GM21529 (cell line): ENCODE measurements around the gene NKPD1.

Source experiments
- ATAC-seq: cut with Tn5 transposase; IDR thresholded peaks from one replicate; pipeline ENCODE4 v1.9.1; 2021; ENCODE audit not compliant: unreplicated experiment

NKPD1 gene

DNA sequence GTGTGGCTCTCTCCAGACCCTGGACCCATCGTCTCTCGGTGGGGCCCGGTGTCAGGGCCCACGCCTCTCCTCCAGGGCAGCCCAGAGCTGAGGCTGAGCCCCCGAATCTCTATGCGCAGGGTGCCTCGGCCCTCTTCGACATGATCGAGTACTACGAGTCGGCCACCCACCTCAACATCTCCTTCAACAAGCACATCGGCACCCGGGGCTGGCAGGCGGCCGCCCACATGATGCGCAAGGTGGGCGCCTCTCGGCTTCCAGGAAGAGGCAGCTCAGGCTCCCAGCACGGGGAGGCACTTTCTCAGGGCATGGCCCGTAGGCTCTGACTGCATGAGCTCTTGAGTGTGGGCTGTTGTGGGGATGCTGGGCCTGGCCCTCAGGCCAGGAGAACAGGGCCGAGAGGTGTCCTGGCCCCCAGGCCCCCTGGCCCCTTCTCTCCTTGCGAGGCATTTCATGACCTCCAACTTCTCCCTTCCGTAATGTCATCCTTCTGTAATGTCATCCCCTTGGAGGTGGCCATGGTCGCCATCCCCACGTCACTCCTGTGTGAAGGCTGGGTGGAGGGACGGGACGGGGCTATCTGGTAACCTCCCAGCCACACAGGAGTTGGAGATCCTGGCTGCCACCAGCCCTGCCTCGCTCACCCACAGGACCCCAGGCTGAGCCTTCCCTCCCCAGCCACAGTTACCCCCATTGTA, 19.4 kb downstream of the NKPD1 start:
- ATAC-seq: no peak

GRCh38 chr19:45140533-45140932, 20.2 kb downstream of the NKPD1 start:
- no peak for ATAC-seq

GRCh38 chr19:45140144-45140503, 20.7 kb downstream of the NKPD1 start:
- ATAC-seq: no peak

GRCh38 chr19:45139286-45140143, 21.3 kb downstream of the NKPD1 start:
- no peak for ATAC-seq

DNA sequence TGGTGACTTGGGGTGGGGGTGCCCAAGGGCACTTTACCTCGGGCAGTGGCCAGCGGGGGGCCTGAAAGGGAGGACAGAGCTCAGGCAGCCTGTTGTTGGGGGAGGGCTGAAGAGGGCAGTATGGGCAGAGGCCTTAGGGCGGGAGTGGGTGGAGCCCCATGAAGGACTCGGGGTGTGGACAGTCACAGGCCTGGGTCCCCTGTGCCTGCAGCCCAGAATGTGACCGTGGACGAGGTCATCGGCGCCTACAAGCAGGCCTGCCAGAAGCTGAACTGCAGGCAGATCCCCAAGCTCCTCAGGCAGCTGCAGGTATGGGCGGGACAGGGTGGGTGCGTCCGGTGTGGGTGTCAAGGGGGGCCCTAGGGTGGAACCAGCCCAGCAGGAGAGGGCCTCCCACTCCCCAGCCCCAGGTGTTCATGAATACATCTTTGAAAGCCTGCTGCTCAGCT, 22.5 kb downstream of the NKPD1 start:
- no peak for ATAC-seq

GRCh38 chr19:45137179-45137761, 23.5 kb downstream of the NKPD1 start:
- ATAC-seq: peak; percentile 74

DNA sequence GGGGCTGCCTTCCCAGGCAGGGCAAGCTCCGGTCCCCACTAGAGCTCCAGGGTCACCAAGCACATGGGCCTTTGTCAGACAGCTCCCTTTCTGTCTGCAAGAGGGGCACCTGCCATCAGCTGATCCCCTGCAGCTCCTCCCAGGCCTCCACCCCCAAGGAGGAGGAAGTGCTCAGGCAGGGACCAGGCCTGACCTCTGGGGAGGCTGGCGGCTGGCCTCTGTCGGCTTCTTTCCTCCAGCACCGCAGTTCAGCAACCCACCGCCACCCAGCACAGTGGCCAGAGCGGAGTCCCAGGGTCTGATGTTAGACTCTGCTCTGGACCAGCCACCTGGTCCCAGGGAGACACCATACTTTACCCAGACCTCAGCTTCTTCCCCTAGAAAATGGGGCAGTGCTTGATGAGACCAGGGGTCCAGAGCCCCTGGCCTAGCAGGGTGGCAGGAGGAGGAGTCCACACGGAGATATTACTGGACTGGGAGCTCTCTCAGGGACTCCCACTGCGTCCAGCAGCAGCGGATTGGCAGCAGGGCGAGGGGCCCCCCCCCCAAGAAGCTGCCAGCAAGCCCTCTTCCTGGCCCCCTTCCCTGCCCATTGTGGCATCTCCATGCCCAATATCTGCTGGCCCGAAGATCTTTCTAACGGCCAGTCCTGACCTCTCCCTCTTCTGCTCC, 24.1 kb downstream of the NKPD1 start:
- no peak for ATAC-seq

DNA sequence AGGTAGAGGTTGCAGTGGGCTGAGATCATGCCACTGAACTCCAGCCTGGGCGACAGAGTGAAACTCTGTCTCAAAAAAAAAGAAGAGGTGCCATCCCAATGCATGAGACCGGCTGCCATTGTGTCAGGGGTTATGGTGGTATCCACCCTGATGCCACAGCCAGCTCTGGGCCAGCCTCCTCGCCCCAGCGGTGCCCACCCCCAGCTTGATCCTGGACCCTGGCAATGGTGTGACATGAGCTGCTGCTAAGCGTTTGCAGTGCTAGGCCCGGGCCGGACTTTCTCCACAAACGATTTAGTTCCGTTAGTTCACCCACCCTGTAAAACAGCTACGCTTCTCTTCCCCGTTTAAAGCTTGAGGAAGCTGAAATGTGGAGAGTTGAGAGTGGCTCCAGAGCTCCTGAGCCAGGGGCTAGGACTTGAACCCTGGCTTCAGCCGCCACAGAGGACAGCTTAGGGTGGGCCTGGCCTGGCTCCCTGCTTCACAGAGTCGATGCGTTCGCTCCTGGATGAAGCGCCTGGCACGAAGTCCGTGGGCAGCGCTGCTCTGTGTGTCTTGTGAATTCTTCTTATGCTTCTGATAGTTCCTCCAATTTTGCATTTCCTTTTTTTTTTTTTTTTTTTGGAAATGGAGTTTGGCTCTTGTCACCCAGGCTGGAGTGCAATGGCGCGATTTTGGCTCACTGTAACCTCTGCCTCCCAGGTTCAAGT, 25.5 kb downstream of the NKPD1 start:
- no peak for ATAC-seq

- no peak for ATAC-seq
These were observed 27.1 kb downstream of the NKPD1 start for GRCh38 chr19:45133661-45134060.

DNA sequence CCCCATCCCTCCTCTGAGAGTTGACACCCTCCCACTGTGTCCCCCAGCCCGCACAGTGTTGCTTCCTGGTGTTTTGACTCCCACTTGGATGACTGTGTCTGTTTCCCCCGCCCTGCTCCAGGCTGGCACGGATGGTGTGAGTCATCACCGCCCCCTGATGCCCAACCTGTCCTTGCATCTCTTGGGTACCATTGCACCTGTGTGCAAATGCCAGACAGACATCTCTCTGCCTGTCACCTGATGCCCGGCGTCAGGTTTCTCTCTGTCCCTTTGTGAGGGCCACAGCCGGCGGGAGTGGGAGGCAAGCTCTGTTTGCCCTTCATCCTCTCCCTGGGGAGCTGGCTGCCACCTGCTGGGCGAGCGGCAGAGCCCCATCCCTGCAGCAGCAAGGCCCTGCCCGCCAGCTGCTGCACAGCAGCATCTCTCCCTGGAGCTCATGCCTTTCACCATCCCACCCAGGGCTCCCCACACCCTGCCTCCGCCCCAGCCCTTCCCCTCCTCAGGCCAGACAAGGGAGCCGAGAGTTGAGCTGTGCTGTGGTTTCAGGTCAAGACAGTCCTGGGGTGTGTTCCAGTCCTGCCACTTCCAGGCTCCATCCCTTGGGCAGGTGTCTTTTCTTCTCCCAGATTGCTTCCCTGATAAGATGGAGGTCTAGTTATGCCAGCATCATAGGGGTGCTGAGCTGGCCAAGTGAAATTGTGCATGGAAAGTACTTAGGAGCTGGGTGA, 29.7 kb downstream of the NKPD1 start:
- no peak for ATAC-seq

DNA sequence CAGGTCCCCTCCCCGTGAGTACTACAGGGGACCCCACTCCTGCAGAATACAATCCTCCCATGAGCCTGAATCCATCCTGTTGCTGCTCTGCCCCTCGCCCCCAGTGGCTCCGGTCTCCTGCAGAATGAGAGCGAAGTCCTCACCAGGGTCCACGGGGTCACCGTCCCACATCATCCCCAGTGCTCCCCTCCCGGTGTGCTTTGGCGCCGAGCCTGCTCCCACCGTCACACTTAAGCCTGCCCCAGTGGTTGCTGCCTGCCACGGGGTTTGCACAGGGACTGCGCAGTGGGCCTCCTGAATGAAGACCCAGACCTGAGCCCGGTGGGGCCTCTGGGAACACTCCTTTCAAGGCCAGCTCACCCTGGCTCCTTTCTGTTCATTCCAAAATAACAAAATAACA, 30.5 kb downstream of the NKPD1 start:
- ATAC-seq: no peak

- ATAC-seq: no peak
These were observed 32.0 kb downstream of the NKPD1 start for GRCh38 chr19:45128806-45129205.

DNA sequence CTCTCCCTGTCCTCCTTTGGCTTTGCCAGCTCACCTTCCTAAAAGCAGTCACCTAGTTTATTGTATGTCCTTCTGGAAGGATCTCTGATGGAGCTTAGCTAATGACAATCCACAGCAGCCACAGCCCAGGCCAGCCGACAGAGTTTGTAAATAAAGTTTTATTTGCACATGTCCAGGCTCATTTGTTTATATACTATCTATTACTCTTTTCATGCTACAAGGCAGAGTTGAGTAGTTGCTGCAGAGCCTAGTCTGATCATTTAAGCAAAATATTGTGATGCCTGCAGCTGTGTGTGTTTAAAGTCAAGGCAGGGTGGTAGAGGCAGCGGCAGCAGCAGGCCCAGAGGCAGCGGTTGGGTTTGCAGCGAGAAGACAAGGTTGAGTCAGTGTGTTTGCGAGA, 32.6 kb downstream of the NKPD1 start:
- ATAC-seq: no peak

DNA sequence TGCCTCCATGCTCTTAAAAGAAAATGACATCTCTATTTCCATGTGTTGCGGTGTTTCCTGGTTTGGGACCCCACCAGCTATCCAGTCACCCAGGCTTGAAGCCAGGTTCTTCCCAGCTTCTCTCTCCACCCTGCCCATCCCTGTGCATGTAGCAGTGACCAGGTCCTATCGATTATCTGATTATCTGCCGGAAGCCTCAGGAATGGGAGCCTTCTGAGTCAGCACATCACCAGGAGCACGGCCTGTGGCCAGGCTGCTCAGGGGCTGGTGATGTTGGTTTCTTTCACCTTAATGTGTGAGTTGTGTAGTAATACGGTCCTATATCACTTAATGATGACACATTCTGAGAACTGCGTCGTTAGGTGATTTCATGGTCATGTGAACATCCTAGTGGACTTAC, 34.1 kb downstream of the NKPD1 start:
- ATAC-seq: no peak

GRCh38 chr19:45125975-45126493, 34.7 kb downstream of the NKPD1 start:
- ATAC-seq: no peak

DNA sequence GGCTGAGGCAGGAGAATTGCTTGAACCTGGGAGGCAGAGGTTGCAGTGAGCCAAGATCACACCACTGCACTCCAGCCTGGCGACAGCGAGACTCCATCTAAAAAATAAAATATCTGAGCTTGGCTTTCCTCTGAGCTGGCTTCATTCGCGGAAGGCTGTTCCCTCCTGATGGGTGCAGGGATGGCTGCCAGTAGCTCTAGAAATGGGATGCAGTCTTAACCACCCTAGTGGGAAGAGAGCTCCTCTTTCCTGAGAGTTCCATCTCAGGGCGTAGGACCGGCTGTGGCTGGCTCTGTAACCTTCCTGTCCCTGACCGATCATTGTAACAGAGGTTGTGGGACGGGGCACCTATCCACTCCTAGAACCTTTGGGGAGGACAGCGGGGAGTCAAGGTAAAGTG, 35.4 kb downstream of the NKPD1 start:
- no peak for ATAC-seq

DNA sequence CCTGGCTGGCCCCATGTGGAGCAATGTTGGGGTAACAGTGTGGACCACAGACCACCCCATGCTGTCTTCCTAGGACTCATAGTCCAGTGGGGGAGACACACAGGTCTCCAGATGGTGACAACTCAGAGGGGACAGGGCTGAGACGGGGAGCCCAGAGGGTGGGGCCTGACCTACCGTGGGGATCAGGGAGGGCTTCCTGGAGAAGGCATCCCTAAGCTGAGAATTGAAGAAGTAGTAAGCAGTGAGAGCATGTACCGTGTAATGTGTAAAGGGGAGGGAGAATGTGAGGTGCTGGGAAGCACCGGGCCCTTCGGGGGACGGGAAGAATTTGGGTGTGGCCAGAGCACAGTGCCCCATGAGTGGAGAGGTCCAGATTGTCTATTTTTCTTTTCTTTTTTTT, 36.8 kb downstream of the NKPD1 start:
- no peak for ATAC-seq

DNA sequence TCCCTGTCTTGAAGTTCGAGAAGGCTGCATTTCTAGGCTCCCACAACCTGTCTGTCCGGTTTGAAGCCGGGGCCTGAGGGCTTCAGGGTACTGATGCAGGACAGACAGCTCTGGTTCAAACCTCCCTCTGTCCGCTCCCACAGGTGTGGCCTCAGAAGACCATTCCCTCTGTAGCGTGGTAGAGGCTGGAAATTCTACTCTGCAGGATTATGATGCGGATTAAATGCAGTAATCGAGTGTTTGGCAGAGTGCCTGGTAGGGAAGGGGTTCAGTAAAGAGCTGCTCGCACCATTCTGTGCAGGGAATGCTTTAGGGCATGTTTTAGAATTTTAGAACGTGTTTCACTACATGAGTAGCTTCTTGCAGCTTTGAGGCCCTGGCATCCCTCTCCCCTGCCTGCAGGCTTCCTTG, 37.3 kb downstream of the NKPD1 start:
- no peak for ATAC-seq

- ATAC-seq: no peak
These were observed 38.0 kb downstream of the NKPD1 start for GRCh38 chr19:45122832-45123231.

DNA sequence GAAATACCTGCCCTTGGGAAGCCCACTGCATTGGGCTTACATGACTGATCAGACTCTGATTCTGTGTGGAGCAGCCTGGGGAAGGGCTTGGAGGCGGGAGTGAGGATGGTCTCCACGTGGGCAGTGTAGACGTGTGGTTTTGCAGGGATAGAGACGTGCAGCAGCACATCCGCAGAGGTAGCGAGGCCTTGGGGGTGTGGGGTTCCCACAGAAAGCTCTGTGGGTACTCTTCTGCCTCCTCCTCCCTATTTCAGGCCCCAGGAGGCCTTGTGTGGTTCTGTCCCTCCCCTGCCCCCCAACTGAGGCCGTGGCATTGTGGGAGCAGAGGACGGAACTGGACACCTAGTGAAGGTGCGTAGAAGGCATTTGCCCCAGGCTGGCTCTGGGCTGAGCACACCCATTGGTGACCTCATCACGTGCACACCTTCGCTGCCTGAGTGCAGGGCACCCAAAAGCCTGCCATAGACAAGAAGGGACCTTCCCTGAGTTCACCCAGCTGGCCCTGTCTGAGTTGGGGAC, 38.9 kb downstream of the NKPD1 start:
- no peak for ATAC-seq
